Measurements from ENCODE around the gene HNRNPH1. TPM values are rescaled to one million over a fixed set of nuclear protein-coding genes. Genes with fewer than 3 reads are reported as not detected.

Gene HNRNPH1
- total and polyA plus RNA-seq, 2 of the 8 experiments (the other 6 are each of a cell fraction or from before 2014, with no cell fraction given): 170 to 735 TPM

DNA sequence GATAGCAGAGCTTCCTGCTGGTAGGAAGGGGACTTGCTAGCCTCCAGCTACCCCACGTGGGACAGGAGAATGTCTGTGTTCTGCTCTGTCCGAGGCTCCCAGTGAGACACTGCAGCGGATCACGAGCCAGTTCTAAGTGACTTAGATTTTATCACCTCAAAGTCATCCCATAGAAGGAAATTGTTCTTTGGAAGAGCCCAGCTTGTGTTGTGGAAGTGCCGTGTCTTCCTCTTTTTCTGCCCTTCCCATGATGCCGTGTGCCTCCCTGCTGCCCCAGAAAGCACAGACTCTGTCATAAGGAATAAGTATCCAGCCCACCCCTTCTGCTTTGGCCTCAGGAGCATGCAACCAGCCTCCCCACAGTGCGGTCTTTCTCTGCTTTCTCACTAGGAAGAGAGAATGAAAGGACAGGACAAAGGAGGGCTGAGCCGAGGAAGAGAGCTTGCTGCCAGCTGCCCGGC lies 37.5 kb downstream of the HNRNPH1 start:
- H3K9ac ChIP-seq (replicated peaks in 1 of 4; ENCODE audit: extremely low read depth in 1 of 4, low read depth in 3 of 4, low read length in 3 of 4): no peak overlapping the region
- POLR2A ChIA-PET (ENCODE audit: partially characterized antibody): interaction anchor here (0.7 to 3.1 kb wide), 11 partner anchors 11 to 37 kb away, joined by 3 to 12 read pairs (median 4); partner anchors contain the start of gene HNRNPH1
- 93% methylated on average over 9 of the region's 9 CpGs; no CpG with 5 or more reads in 1 of the 2 experiments for WGBS, 2 experiments (ENCODE audit: extremely low coverage in 1 of 2, insufficient coverage in 1 of 2, insufficient read length in 1 of 2, insufficient replicate concordance in 2 of 2, low coverage in 1 of 2, low lambda C conversion rate in 2 of 2, missing lambda C conversion rate in 1 of 2)
- TF ChIP-seq TEAD4 (IDR thresholded peaks at IDR 0.05; ENCODE audit: low read depth, low read length) (no peak), BRCA1 (IDR thresholded peaks at IDR 0.05; ENCODE audit: low read depth, low read length) (no peak), NRF1 (IDR thresholded peaks at IDR 0.05; ENCODE audit: low read depth, low read length) (no peak), SAP30 (IDR thresholded peaks at IDR 0.05; ENCODE audit: insufficient read depth, insufficient replicate concordance, low read length) (no peak), SIRT6 (IDR thresholded peaks at IDR 0.05; ENCODE audit: low read length) (no peak), SUZ12 (IDR thresholded peaks at IDR 0.05; ENCODE audit: low read length) (no peak), ZNF274 (IDR thresholded peaks at IDR 0.05; ENCODE audit: borderline replicate concordance, extremely low read depth, low read length) (no peak), CHD1 (IDR thresholded peaks at IDR 0.05; ENCODE audit: low read depth, low read length) (no peak), NANOG (IDR thresholded peaks at IDR 0.05; ENCODE audit: insufficient read depth, low read depth, low read length, poor library complexity, severe bottlenecking) (no peak), POLR2AphosphoS5 (IDR thresholded peaks at IDR 0.05; ENCODE audit: low read depth, low read length) (no peak)
- TF ChIP-seq, protein P1, sequence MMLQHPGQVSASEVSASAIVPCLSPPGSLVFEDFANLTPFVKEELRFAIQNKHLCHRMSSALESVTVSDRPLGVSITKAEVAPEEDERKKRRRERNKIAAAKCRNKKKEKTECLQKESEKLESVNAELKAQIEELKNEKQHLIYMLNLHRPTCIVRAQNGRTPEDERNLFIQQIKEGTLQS (IDR thresholded peaks at IDR 0.05; ENCODE audit: insufficient read depth, low read depth, low read length): no peak
- TF ChIP-seq, protein P2, sequence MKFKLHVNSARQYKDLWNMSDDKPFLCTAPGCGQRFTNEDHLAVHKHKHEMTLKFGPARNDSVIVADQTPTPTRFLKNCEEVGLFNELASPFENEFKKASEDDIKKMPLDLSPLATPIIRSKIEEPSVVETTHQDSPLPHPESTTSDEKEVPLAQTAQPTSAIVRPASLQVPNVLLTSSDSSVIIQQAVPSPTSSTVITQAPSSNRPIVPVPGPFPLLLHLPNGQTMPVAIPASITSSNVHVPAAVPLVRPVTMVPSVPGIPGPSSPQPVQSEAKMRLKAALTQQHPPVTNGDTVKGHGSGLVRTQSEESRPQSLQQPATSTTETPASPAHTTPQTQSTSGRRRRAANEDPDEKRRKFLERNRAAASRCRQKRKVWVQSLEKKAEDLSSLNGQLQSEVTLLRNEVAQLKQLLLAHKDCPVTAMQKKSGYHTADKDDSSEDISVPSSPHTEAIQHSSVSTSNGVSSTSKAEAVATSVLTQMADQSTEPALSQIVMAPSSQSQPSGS (IDR thresholded peaks at IDR 0.05; ENCODE audit: low read length): no peak

More for the DNA sequence above, 37.5 kb downstream of the HNRNPH1 start:
- Histone ChIP-seq H2AK5ac (ENCODE audit: low read depth, low read length) (no peak overlapping the region), H3K4me2 (ENCODE audit: insufficient read depth in 1 of 2, low read depth in 2 of 2, low read length in 2 of 2) (no peak overlapping the region), H4K91ac (replicated peaks; ENCODE audit: insufficient read length, low read length) (no peak overlapping the region), H3K79me2 (ENCODE audit: control insufficient read depth in 1 of 2, insufficient read depth in 2 of 2, low read length in 2 of 2) (no peaks in the 10 kb centered on the region), H2BK120ac (replicated peaks; ENCODE audit: low read depth, low read length) (no peak overlapping the region), H3K4me3 (ENCODE audit: extremely low read depth in 1 of 4, insufficient read depth in 2 of 4, low read depth in 3 of 4, low read length in 4 of 4) (no peak overlapping the region), H3K27me3 (replicated peaks in 1 of 4; ENCODE audit: control insufficient read depth in 3 of 4, extremely low read depth in 1 of 4, insufficient read depth in 3 of 4, low read length in 3 of 4) (no peaks in the 10 kb centered on the region), H2BK20ac (ENCODE audit: low read length) (no peak overlapping the region), H3K23ac (ENCODE audit: insufficient read length) (no peak overlapping the region), H3K14ac (ENCODE audit: insufficient read length) (no peak overlapping the region), H4K5ac (ENCODE audit: insufficient read length, low read depth, low read length) (no peak overlapping the region), H3K56ac (replicated peaks; ENCODE audit: insufficient read length, low read depth, low read length) (no peak overlapping the region), H3K23me2 (ENCODE audit: low read depth, low read length) (no peaks in the 10 kb centered on the region), H2BK15ac (ENCODE audit: low read length) (no peak overlapping the region), H3K4me1 (replicated peaks in 1 of 4; ENCODE audit: control insufficient read depth in 3 of 4, insufficient read depth in 4 of 4, low read length in 3 of 4) (no peaks in the 10 kb centered on the region), H3K27ac (ENCODE audit: low read depth, low read length) (no peak overlapping the region), H3K4ac (replicated peaks; ENCODE audit: insufficient read length, low read depth, low read length) (no peak overlapping the region), H2BK5ac (ENCODE audit: low read depth, low read length) (no peak overlapping the region), H3K9me3 (ENCODE audit: insufficient read depth in 2 of 2, low read depth in 1 of 2, low read length in 1 of 2) (no peaks in the 10 kb centered on the region), H3K79me1 (ENCODE audit: low read depth, low read length) (no peaks in the 10 kb centered on the region), H3K36me3 (ENCODE audit: control insufficient read depth in 2 of 4, insufficient read depth in 4 of 4, low read length in 3 of 4) (peaks cover 12 to 66% (median 26%) of the 10 kb centered on the region in 4 experiments), H3K18ac (ENCODE audit: extremely low read depth, low read length) (no peak overlapping the region), H4K8ac (ENCODE audit: extremely low read depth, insufficient read depth, low read length) (no peak overlapping the region), H2AFZ (ENCODE audit: low read length) (no peak overlapping the region), H4K20me1 (replicated peaks in 1 of 2; ENCODE audit: control insufficient read depth in 1 of 2, insufficient read depth in 2 of 2, low read length in 2 of 2) (peaks cover 0 to 4% of the 10 kb centered on the region in 2 experiments), H2BK12ac (ENCODE audit: low read depth, low read length) (no peak overlapping the region)
- CTCF ChIA-PET (ENCODE audit: partially characterized antibody): interaction anchor here (0.7 to 1.7 kb wide), 3 partner anchors 21 to 57 kb away, joined by 3 to 6 read pairs (median 5); partner anchors contain the start of gene HNRNPH1
- FAIRE-seq: no peak
- DNase-seq (ENCODE audit: low read depth in 1 of 2, low spot score in 2 of 2): no peak

Data from H1 (cell line).